Measurements from ENCODE around the gene GNL2.

Gene GNL2

DNA sequence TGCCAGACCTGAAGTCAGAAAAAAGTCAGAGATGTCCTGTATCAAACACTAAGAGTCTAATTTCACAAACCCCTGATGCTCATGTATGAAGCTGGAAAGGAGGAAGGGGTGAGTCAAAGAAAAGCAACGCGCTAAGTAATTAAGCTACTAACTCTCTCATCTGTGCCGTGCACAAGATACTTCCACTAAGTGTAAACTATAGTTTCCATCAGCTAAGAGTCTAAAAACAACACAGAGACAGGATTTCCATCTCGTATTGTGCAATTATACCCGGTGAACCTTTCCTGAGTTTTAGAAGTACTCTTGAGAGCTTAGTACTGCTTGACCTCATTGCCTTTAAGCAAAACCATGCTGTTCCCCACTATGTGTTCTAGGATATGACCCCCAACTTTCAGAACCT is 20.0 kb downstream of the GNL2 start:
- no peak for DNase-seq (ENCODE audit: low spot score)
- H3K27ac ChIP-seq: no peak overlapping the region
- POLR2A ChIA-PET (ENCODE audit: low non-redundant PET): interaction anchor here (0.9 kb wide), 1 partner anchor 61 kb away, joined by 3 read pairs; no protein-coding TSS in a partner anchor
- TF ChIP-seq, protein P1, sequence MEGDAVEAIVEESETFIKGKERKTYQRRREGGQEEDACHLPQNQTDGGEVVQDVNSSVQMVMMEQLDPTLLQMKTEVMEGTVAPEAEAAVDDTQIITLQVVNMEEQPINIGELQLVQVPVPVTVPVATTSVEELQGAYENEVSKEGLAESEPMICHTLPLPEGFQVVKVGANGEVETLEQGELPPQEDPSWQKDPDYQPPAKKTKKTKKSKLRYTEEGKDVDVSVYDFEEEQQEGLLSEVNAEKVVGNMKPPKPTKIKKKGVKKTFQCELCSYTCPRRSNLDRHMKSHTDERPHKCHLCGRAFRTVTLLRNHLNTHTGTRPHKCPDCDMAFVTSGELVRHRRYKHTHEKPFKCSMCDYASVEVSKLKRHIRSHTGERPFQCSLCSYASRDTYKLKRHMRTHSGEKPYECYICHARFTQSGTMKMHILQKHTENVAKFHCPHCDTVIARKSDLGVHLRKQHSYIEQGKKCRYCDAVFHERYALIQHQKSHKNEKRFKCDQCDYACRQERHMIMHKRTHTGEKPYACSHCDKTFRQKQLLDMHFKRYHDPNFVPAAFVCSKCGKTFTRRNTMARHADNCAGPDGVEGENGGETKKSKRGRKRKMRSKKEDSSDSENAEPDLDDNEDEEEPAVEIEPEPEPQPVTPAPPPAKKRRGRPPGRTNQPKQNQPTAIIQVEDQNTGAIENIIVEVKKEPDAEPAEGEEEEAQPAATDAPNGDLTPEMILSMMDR (conservative IDR thresholded peaks at IDR 0.05; ENCODE audit: low read depth): no peak
- CTCF ChIA-PET: interaction anchor here (1.0 kb wide), 1 partner anchor 106 kb away, joined by 3 read pairs; no protein-coding TSS in a partner anchor

DNA sequence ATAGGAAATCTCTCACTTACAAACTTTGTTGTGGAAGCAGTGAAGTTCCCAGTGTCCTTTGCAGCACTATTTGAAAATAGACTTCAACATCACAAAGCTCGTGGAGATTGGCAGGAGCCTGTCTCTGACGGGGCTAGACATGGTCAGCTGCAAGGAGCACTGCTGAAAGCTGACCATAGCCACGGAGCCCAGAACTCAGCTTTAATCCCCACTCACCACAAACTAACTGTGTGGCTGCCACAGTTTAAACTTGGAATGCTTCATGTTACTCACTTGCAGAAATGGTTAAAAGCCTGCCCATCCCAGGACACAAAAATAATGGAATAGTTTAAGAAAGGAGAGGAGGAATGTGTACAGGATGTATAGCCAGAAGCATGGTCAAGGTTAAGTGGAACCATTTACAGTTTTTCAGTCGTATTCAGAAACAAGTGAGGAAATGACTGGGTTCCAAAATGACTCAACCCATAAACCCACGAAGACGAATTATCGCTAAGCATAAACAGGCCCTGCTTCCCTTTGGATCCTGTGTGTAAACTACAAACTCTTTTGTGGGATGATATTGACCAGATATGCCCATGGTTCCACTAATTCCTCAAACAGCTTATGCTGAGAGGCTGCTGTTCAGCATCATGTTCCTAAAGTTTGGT is 20.8 kb downstream of the GNL2 start:
- H3K27ac ChIP-seq: no peak overlapping the region
- TF ChIP-seq, protein P1 (conservative IDR thresholded peaks at IDR 0.05; ENCODE audit: low read depth): no peak
- DNase-seq (ENCODE audit: low spot score): no peak
- POLR2A ChIA-PET (ENCODE audit: low non-redundant PET): no interaction called here
- CTCF ChIA-PET: interaction anchor here (1.0 kb wide), 1 partner anchor 107 kb away, joined by 3 read pairs; no protein-coding TSS in a partner anchor

DNA sequence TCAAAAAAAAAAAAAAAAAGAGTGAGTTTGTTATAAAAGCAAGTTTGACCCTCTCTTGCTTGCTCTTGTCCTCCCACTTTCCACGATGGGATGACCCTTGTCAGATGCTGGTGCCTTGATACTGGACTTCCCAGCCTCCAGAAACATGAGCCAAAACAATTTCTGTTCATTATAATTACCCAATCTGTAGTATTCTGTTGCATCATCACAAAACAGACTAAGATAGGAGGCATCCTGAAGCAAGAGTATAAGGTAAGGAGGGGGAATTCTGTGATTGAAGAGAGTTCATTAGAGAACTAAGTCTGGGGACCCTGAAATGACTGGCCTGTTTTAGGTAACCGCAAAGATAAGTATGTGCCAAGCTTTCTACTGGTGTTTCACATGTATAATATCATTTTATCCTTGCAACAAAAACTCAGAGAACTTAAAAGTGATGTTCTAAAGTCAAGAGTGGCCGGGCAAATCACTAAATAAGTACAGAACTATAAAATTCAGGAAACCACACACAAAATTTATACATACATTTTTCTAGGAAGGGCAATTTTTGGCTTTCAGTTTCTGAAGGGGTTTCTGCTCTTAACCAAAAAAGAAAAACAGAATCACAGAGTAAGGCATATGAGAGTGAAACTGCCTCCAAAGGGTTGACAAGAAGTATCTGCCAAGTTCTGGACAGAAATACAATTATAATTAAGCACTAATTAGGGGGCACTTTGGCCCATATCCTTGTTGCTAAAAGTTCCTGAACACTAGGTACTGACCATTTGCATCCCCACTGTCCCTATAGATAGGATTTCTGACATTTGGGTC is 25.0 kb downstream of the GNL2 start:
- TF ChIP-seq, protein P1 (conservative IDR thresholded peaks at IDR 0.05; ENCODE audit: low read depth): no peak
- ChIA-PET POLR2A (ENCODE audit: low non-redundant PET) (no interaction called here), CTCF (interaction anchor here (0.5 kb wide), 1 partner anchor 116 kb away, joined by 3 read pairs; no protein-coding TSS in a partner anchor)
- H3K27ac ChIP-seq: no peak overlapping the region
- DNase-seq (ENCODE audit: low spot score): no peak

DNA sequence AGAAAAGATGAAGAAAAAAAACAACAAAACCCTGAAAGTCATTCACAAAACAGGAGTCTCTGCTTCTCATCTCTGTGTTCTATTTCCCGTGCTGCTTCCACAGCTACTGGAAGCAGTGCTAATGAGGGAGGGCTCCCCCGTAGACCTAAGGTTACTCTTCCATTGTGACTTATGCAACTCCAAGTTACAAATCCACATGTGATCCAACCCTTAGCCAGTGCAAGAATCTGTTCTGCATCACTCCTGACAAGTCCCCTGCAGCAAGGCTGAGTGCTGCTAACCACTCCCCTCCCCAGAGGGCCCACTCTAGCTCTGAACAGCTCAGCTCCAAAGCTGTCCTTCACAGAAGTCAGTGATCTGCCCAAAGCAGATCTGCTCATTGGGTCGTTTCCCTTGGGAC is 28.7 kb downstream of the GNL2 start:
- DNase-seq (ENCODE audit: low spot score): no peak
- H3K27ac ChIP-seq: no peak overlapping the region
- CTCF ChIA-PET: interaction anchor here (0.7 kb wide), 1 partner anchor 24 kb away, joined by 3 read pairs; no protein-coding TSS in a partner anchor
- TF ChIP-seq, protein P1 (conservative IDR thresholded peaks at IDR 0.05; ENCODE audit: low read depth): no peak
- POLR2A ChIA-PET (ENCODE audit: low non-redundant PET): interaction anchor here (0.5 kb wide), 1 partner anchor 408 kb away, joined by 3 read pairs; no protein-coding TSS in a partner anchor

DNA sequence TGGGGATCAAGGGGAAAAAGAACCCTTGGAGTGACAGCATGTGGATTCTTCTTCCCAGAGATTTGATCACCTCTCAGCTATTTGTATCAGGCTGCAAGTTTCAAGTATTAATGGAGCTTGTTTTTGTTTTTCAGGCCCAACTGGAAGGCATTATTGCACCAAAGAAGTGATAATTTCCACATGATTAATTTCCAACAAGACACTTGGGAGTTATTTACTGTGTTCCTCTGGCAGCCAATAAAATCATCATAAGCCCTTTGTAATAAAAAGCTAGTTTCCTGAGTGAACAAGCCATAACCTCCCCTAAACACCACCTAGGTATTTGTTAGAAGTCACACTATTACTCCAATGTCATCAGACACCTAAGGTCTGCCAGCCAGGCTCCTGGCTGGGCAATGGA is 30.8 kb downstream of the GNL2 start:
- TF ChIP-seq, protein P1 (conservative IDR thresholded peaks at IDR 0.05; ENCODE audit: low read depth): no peak
- CTCF ChIA-PET: interaction anchor here (1.1 kb wide), 1 partner anchor 77 kb away, joined by 3 read pairs; no protein-coding TSS in a partner anchor
- POLR2A ChIA-PET (ENCODE audit: low non-redundant PET): interaction anchor here (0.5 kb wide), 1 partner anchor 19 kb away, joined by 3 read pairs; no protein-coding TSS in a partner anchor
- H3K27ac ChIP-seq: no peak overlapping the region
- DNase-seq (ENCODE audit: low spot score): no peak

DNA sequence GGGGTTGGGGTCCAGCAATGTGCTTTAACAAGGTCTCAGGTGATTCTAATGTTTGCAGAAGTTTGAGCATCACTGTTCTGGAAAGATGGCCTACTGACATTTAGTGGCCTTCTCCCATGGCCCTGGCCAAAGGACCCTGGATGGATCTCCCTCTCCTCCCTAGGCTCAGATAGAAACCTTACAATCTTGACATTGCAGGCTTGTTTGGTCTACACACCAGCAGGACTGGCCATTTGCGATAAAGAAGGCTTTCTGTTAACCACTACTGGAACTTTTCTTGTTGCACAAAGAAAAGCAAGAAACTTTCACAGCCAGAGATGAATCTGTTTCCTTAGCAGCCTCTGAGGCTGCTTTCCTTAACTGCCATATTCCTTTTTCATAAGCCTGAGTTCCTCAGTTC is 32.8 kb downstream of the GNL2 start:
- CTCF ChIA-PET: no interaction called here
- TF ChIP-seq, protein P1 (conservative IDR thresholded peaks at IDR 0.05; ENCODE audit: low read depth): no peak
- H3K27ac ChIP-seq: peak overlapping the region; percentile 23; the same call in 1 of the 2 replicates
- no peak for DNase-seq (ENCODE audit: low spot score)
- POLR2A ChIA-PET (ENCODE audit: low non-redundant PET): no interaction called here

Measured in RWPE1 (cell line).